A549 (cell line): ENCODE data around the gene HOXD9.

Experiments
- CHD2 ChIP-seq: fragments of 150-350 bp; IDR thresholded peaks from 2 replicates; pipeline ENCODE4 v1.6.1; 2014; ENCODE audit warnings: low read length; ENCODE audit not compliant: partially characterized antibody
- EHMT2 ChIP-seq: fragments of 200-600 bp; sonication (generic); IDR thresholded peaks from 2 replicates; pipeline ENCODE4 v1.6.1; 2016; ENCODE audit warnings: antibody characterized with exemption, low read depth, mild to moderate bottlenecking, moderate library complexity
- FOSL2 ChIP-seq, 2 experiments: fragments of 450-650 bp in 1 of 2; fragments of >200 bp in 1 of 2; sonication (Bioruptor Twin) in 1 of 2; formaldehyde crosslinking; IDR thresholded peaks; 2 replicates each; pipeline versions ENCODE4 v1.5.0 to v1.6.1; 2016 to 2020; ENCODE audit warnings: mild to moderate bottlenecking in 1 of 2, moderate library complexity in 1 of 2
- RFX5 ChIP-seq: fragments of 450-650 bp; IDR thresholded peaks from 2 replicates; pipeline ENCODE4 v1.7.1; 2014; ENCODE audit warnings: antibody characterized with exemption, mild to moderate bottlenecking, moderate library complexity
- ZFP36 ChIP-seq: fragments of 450-650 bp; IDR thresholded peaks from 2 replicates; pipeline ENCODE4 v1.6.1; 2014; ENCODE audit warnings: borderline replicate concordance; ENCODE audit not compliant: partially characterized antibody
- TF ChIP-seq, protein P1 (sequence below): fragments of >200 bp; sonication (Bioruptor Twin); formaldehyde crosslinking; IDR thresholded peaks from 3 replicates; pipeline ENCODE4 v1.5.1; 2016
- TF ChIP-seq, protein P2 (sequence below): fragments of 150-350 bp; IDR thresholded peaks from 2 replicates; pipeline ENCODE4 v1.6.1; 2014; ENCODE audit warnings: low read depth, mild to moderate bottlenecking, low read length
- TF ChIP-seq, protein P3 (sequence below): fragments of >200 bp; sonication (Bioruptor Twin); formaldehyde crosslinking; IDR thresholded peaks from 3 replicates; pipeline ENCODE4 v1.6.1; 2016
- TF ChIP-seq, protein P4 (sequence below): fragments of 200-600 bp; sonication (generic); IDR thresholded peaks from 2 replicates; pipeline ENCODE4 v1.6.1; 2016; ENCODE audit warnings: antibody characterized with exemption, mild to moderate bottlenecking, moderate library complexity

DNA sequence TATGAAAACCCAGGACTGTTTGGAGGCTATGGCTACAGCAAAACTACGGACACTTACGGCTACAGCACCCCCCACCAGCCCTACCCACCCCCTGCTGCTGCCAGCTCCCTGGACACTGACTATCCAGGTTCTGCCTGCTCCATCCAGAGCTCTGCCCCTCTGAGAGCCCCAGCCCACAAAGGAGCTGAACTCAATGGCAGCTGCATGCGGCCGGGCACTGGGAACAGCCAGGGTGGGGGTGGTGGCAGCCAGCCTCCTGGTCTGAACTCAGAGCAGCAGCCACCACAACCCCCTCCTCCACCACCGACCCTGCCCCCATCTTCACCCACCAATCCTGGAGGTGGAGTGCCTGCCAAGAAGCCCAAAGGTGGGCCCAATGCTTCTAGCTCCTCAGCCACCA lies 46.7 kb downstream of the HOXD9 start:
- TF ChIP-seq EHMT2 (no peak), CHD2 (no peak), RFX5 (no peak), FOSL2 (IDR thresholded peaks at IDR 0.05) (no peak), FOSL2 (CRISPR knock-in tag; IDR thresholded peaks at IDR 0.05) (no peak), ZFP36 (no peak)
- TF ChIP-seq, protein P1, sequence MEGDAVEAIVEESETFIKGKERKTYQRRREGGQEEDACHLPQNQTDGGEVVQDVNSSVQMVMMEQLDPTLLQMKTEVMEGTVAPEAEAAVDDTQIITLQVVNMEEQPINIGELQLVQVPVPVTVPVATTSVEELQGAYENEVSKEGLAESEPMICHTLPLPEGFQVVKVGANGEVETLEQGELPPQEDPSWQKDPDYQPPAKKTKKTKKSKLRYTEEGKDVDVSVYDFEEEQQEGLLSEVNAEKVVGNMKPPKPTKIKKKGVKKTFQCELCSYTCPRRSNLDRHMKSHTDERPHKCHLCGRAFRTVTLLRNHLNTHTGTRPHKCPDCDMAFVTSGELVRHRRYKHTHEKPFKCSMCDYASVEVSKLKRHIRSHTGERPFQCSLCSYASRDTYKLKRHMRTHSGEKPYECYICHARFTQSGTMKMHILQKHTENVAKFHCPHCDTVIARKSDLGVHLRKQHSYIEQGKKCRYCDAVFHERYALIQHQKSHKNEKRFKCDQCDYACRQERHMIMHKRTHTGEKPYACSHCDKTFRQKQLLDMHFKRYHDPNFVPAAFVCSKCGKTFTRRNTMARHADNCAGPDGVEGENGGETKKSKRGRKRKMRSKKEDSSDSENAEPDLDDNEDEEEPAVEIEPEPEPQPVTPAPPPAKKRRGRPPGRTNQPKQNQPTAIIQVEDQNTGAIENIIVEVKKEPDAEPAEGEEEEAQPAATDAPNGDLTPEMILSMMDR, result no peak
- TF ChIP-seq, protein P2, sequence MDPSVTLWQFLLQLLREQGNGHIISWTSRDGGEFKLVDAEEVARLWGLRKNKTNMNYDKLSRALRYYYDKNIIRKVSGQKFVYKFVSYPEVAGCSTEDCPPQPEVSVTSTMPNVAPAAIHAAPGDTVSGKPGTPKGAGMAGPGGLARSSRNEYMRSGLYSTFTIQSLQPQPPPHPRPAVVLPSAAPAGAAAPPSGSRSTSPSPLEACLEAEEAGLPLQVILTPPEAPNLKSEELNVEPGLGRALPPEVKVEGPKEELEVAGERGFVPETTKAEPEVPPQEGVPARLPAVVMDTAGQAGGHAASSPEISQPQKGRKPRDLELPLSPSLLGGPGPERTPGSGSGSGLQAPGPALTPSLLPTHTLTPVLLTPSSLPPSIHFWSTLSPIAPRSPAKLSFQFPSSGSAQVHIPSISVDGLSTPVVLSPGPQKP, result no peak
- TF ChIP-seq, protein P3, sequence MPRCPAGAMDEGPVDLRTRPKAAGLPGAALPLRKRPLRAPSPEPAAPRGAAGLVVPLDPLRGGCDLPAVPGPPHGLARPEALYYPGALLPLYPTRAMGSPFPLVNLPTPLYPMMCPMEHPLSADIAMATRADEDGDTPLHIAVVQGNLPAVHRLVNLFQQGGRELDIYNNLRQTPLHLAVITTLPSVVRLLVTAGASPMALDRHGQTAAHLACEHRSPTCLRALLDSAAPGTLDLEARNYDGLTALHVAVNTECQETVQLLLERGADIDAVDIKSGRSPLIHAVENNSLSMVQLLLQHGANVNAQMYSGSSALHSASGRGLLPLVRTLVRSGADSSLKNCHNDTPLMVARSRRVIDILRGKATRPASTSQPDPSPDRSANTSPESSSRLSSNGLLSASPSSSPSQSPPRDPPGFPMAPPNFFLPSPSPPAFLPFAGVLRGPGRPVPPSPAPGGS, result no peak
- TF ChIP-seq, protein P4, sequence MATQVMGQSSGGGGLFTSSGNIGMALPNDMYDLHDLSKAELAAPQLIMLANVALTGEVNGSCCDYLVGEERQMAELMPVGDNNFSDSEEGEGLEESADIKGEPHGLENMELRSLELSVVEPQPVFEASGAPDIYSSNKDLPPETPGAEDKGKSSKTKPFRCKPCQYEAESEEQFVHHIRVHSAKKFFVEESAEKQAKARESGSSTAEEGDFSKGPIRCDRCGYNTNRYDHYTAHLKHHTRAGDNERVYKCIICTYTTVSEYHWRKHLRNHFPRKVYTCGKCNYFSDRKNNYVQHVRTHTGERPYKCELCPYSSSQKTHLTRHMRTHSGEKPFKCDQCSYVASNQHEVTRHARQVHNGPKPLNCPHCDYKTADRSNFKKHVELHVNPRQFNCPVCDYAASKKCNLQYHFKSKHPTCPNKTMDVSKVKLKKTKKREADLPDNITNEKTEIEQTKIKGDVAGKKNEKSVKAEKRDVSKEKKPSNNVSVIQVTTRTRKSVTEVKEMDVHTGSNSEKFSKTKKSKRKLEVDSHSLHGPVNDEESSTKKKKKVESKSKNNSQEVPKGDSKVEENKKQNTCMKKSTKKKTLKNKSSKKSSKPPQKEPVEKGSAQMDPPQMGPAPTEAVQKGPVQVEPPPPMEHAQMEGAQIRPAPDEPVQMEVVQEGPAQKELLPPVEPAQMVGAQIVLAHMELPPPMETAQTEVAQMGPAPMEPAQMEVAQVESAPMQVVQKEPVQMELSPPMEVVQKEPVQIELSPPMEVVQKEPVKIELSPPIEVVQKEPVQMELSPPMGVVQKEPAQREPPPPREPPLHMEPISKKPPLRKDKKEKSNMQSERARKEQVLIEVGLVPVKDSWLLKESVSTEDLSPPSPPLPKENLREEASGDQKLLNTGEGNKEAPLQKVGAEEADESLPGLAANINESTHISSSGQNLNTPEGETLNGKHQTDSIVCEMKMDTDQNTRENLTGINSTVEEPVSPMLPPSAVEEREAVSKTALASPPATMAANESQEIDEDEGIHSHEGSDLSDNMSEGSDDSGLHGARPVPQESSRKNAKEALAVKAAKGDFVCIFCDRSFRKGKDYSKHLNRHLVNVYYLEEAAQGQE, result no peak
